Endothelial cell of umbilical vein (primary cell): ENCODE results near the gene SFT2D3. TPM values are rescaled to one million over a fixed set of nuclear protein-coding genes. Genes with fewer than 3 reads are reported as not detected.

Source experiments
- BruUV-seq: library from RNA; stranded (reverse); fragments of 400-500 nt; replicated peaks from 2 replicates; lab custom pipeline; 2021; lab: Mats Ljungman, UMichigan
- CTCF ChIA-PET: fragments of 300-600, 350-600 bp; sonication (Branson Sonifier 250); formaldehyde crosslinking; loops from one replicate; lab custom pipeline; 2021; ENCODE audit warnings: antibody characterized with exemption, inconsistent platforms; lab: Charles Lee
- POLR2A ChIA-PET: fragments of 300-600, 350-600 bp; sonication (Branson Sonifier 250); formaldehyde crosslinking; loops from one replicate; lab custom pipeline; 2021; ENCODE audit warnings: antibody characterized with exemption, inconsistent platforms; lab: Charles Lee
- DNase-seq: peaks from one replicate; pipeline ENCODE4 v3.0.0-alpha.2; 2011; ENCODE audit warnings: low read depth, low spot score
- FAIRE-seq: peaks from 2 replicates; lab custom pipeline; 2011; peaks lifted over from hg19 to GRCh38; lab: Jason Lieb, UNC
- H2AFZ ChIP-seq: 2 replicates; pipeline ENCODE4 v1.6.0; 2012; ENCODE audit warnings: low read depth, low read length, control low read depth, inconsistent platforms
- H3K27ac ChIP-seq: 2 replicates; pipeline ENCODE4 v1.5.1; 2011; ENCODE audit warnings: low read depth, mild to moderate bottlenecking, control low read depth, low read length, moderate library complexity; ENCODE audit not compliant: insufficient read depth
- H3K27me3 ChIP-seq, 2 experiments: 2 replicates each; pipeline versions ENCODE4 v1.6.0 to v1.6.1; 2011; ENCODE audit warnings: low read length in 2 of 2, mixed read lengths in 1 of 2; ENCODE audit not compliant: control insufficient read depth in 2 of 2, insufficient read depth in 2 of 2
- H3K36me3 ChIP-seq, 2 experiments: 2 replicates in 1 of 2; 3 replicates in 1 of 2; pipeline ENCODE4 v1.5.1; 2011; ENCODE audit warnings: low read length in 2 of 2, mild to moderate bottlenecking in 1 of 2, moderate library complexity in 1 of 2; ENCODE audit not compliant: control insufficient read depth in 2 of 2, insufficient read depth in 2 of 2; ENCODE audit errors: extremely low read depth in 1 of 2
- H3K4me1 ChIP-seq: 3 replicates; pipeline ENCODE4 v1.5.1; 2011; ENCODE audit warnings: mild to moderate bottlenecking, low read length; ENCODE audit not compliant: control insufficient read depth, insufficient read depth; ENCODE audit errors: extremely low read depth
- H3K4me2 ChIP-seq: 2 replicates; pipeline ENCODE4 v1.6.1; 2011; ENCODE audit warnings: low read length, control low read depth, mixed read lengths; ENCODE audit not compliant: insufficient read depth
- H3K4me3 ChIP-seq, 3 experiments: fragments of 200-600 bp in 1 of 3; sonication (generic), shearing (Covaris generic) in 1 of 3; replicated peaks in 1 of 3; 2 replicates each; pipeline ENCODE4 v1.5.1; 2011 to 2016; ENCODE audit warnings: control low read depth in 3 of 3, low read length in 3 of 3, mild to moderate bottlenecking in 2 of 3, inconsistent platforms in 1 of 3, low read depth in 1 of 3, moderate library complexity in 1 of 3; ENCODE audit not compliant: insufficient read depth in 1 of 3
- H3K79me2 ChIP-seq: 2 replicates; pipeline ENCODE4 v1.6.0; 2012; ENCODE audit warnings: low read length, inconsistent platforms; ENCODE audit not compliant: control insufficient read depth, insufficient read depth
- H3K9ac ChIP-seq: replicated peaks from 2 replicates; pipeline ENCODE3; 2011; ENCODE audit warnings: low read length, control low read depth; ENCODE audit not compliant: insufficient read depth; ENCODE audit errors: extremely low read depth
- H3K9me1 ChIP-seq: replicated peaks from 3 replicates; pipeline ENCODE4 v1.6.0; 2011; ENCODE audit warnings: mild to moderate bottlenecking, low read length; ENCODE audit not compliant: control insufficient read depth, insufficient read depth; ENCODE audit errors: extremely low read depth
- H3K9me3 ChIP-seq: replicated peaks from 2 replicates; pipeline ENCODE4 v1.5.1; 2012; ENCODE audit warnings: low read length, inconsistent platforms; ENCODE audit not compliant: control insufficient read depth, insufficient read depth
- H4K20me1 ChIP-seq: replicated peaks from 2 replicates; pipeline ENCODE3; 2011; ENCODE audit warnings: mild to moderate bottlenecking, low read length; ENCODE audit not compliant: control insufficient read depth, insufficient read depth; ENCODE audit errors: extremely low read depth
- CTCF ChIP-seq, 2 donors: IDR thresholded peaks; 1 replicate in 1 of 2; 2 replicates in 1 of 2; pipeline ENCODE4 v1.5.1; 2011; ENCODE audit warnings: low read length in 2 of 2, mild to moderate bottlenecking in 2 of 2, moderate library complexity in 2 of 2, control low read depth in 1 of 2, inconsistent platforms in 1 of 2, low read depth in 1 of 2; ENCODE audit not compliant: insufficient read depth in 1 of 2; ENCODE audit errors: extremely low read depth in 1 of 2
- EZH2 ChIP-seq: IDR thresholded peaks from 2 replicates; pipeline ENCODE4 v1.6.1; 2012; ENCODE audit warnings: borderline replicate concordance, low read depth, mild to moderate bottlenecking, moderate library complexity, low read length, inconsistent platforms; ENCODE audit not compliant: severe bottlenecking
- FOS ChIP-seq: IDR thresholded peaks from 2 replicates; pipeline ENCODE4 v1.6.1; 2011; ENCODE audit warnings: mild to moderate bottlenecking, low read length, moderate library complexity, borderline replicate concordance; ENCODE audit not compliant: insufficient read depth
- GATA2 ChIP-seq: IDR thresholded peaks from 2 replicates; pipeline ENCODE4 v1.7.0; 2011; ENCODE audit warnings: low read depth, mild to moderate bottlenecking, moderate library complexity, mixed read lengths, low read length; ENCODE audit not compliant: insufficient read length, insufficient read depth
- JUN ChIP-seq: IDR thresholded peaks from 2 replicates; pipeline ENCODE4 v1.6.1; 2011; ENCODE audit warnings: borderline replicate concordance, low read depth; ENCODE audit not compliant: insufficient read length, insufficient read depth
- MAX ChIP-seq: IDR thresholded peaks from 2 replicates; pipeline ENCODE4 v1.6.1; 2011; ENCODE audit not compliant: insufficient read depth, insufficient read length
- MYC ChIP-seq: IDR thresholded peaks from one replicate; pipeline ENCODE4 v1.6.1; 2011; ENCODE audit warnings: mild to moderate bottlenecking, low read depth, low read length
- POLR2A ChIP-seq: IDR thresholded peaks from 2 replicates; pipeline ENCODE4 v1.6.1; 2012; ENCODE audit warnings: low read depth, mild to moderate bottlenecking, control low read depth, low read length
- POLR2AphosphoS5 ChIP-seq: IDR thresholded peaks from 2 replicates; pipeline ENCODE4 v1.6.1; 2012; ENCODE audit warnings: low read depth, mild to moderate bottlenecking, control low read depth, low read length, moderate library complexity; ENCODE audit not compliant: insufficient read depth
- dilution Hi-C: fragments of 300-500 bp; cut with MboI; formaldehyde crosslinking; loops from one replicate; pipeline ENCODE4 v1.15.0; 2019; ENCODE audit warnings: low sequenced_read_pairs; ENCODE audit not compliant: extremely low pct_ligation_motif_present
- intact Hi-C: fragments of 100-400 bp; cut with micrococcal nuclease; formaldehyde crosslinking; loops from one replicate; pipeline ENCODE4 v1.10.0; 2022
- polyA plus RNA-seq, 4 experiments: library from polyadenylated mRNA; depleted of rRNA in 3 of 4; stranded (reverse) in 3 of 4; unstranded in 1 of 4; fragments of >200 nt; gene quantifications; 2 replicates each; pipeline versions ENCODE4 v1.2.1 to v1.2.3, GENCODE V29; 2011 to 2012; ENCODE audit warnings: missing spikeins in 1 of 4
- total RNA-seq: library from RNA; stranded (reverse); gene quantifications from 2 replicates; pipeline ENCODE4 v1.2.3, GENCODE V29; 2021

Gene SFT2D3
- total and polyA plus RNA-seq, 2 donors (not counting 3 experiments of a cell fraction or from before 2014, with no cell fraction given), result 4.5 to 4.7 TPM

- Histone ChIP-seq H3K36me3 (no peaks in the 10 kb centered on the region), H2AFZ (peak overlapping the region; percentile 36), H3K27ac (no peak overlapping the region), H3K27me3 (no peaks in the 10 kb centered on the region), H3K4me2 (no peak overlapping the region), H3K79me2 (no peaks in the 10 kb centered on the region), H4K20me1 (no peaks in the 10 kb centered on the region), H3K9me3 (no peaks in the 10 kb centered on the region), H3K9ac (no peak overlapping the region), H3K4me1 (peaks cover 12% of the 10 kb centered on the region), H3K9me1 (no peaks in the 10 kb centered on the region), H3K4me3 (no peak overlapping the region)
- FAIRE-seq (no peak), DNase-seq (peak; percentile 45)
- POLR2A ChIA-PET, result no interaction called here
- CTCF ChIA-PET, result interaction anchor here (1.1 to 4.7 kb wide), 4 partner anchors 11 to 92 kb away, joined by 3 to 38 read pairs (median 10); no protein-coding TSS in a partner anchor
- no TSS peak for BruUV-seq
- TF ChIP-seq CTCF (IDR thresholded peaks at IDR 0.05; ENCODE audit: extremely low read depth in 1 of 2, insufficient read depth in 1 of 2, low read depth in 1 of 2, low read length in 2 of 2) (no peak), FOS (no peak), POLR2A (no peak), MAX (no peak), EZH2 (no peak), GATA2 (no peak), MYC (no peak), POLR2AphosphoS5 (no peak), JUN (no peak)
- intact Hi-C loops, result no loop called here
- dilution Hi-C loops, result no loop called here
Measured at GRCh38 chr2:127683757-127684156, 17.5 kb upstream of the SFT2D3 start.
